HCT116 (cell line): ENCODE measurements around the gene AFF1.

ENCODE experiments used
- CBX3 ChIP-seq: IDR thresholded peaks from 2 replicates; pipeline ENCODE4 v1.6.1; 2012; ENCODE audit warnings: low read depth
- EZH2 ChIP-seq: fragments of 200-600 bp; sonication (generic); IDR thresholded peaks from 2 replicates; pipeline ENCODE4 v1.6.1; 2017; ENCODE audit warnings: antibody characterized with exemption, mixed run types
- POLR2AphosphoS5 ChIP-seq: IDR thresholded peaks from 2 replicates; pipeline ENCODE4 v1.6.1; 2011; ENCODE audit warnings: mild to moderate bottlenecking, low read depth, low read length, moderate library complexity
- YY1 ChIP-seq: IDR thresholded peaks from 2 replicates; pipeline ENCODE4 v1.6.1; 2011; ENCODE audit warnings: low read length, low read depth, moderate library complexity, mild to moderate bottlenecking; ENCODE audit not compliant: insufficient replicate concordance; ENCODE audit errors: extremely low read depth
- TF ChIP-seq, protein P1 (sequence below), 3 experiments: fragments of 200-600 bp in 1 of 3; sonication (generic) in 1 of 3; IDR thresholded peaks in 2 of 3; conservative IDR thresholded peaks in 1 of 3; 2 replicates each; pipeline ENCODE4 v1.5.1; 2012 to 2017; ENCODE audit warnings: low read depth in 2 of 3, low read length in 2 of 3, antibody characterized with exemption in 1 of 3, borderline replicate concordance in 1 of 3, control low read depth in 1 of 3, mild to moderate bottlenecking in 1 of 3, mixed read lengths in 1 of 3, mixed run types in 1 of 3, moderate library complexity in 1 of 3; ENCODE audit not compliant: insufficient read depth in 1 of 3
- TF ChIP-seq, protein P2 (sequence below): IDR thresholded peaks from 2 replicates; pipeline ENCODE4 v1.6.1; 2012; ENCODE audit warnings: low read depth
- TF ChIP-seq, protein P3 (sequence below): IDR thresholded peaks from 2 replicates; pipeline ENCODE4 v1.6.1; 2012
- TF ChIP-seq, protein P4 (sequence below): IDR thresholded peaks from 2 replicates; pipeline ENCODE4 v1.6.1; 2011; ENCODE audit warnings: mild to moderate bottlenecking, low read length, moderate library complexity; ENCODE audit not compliant: insufficient replicate concordance; ENCODE audit errors: extremely low read depth

DNA sequence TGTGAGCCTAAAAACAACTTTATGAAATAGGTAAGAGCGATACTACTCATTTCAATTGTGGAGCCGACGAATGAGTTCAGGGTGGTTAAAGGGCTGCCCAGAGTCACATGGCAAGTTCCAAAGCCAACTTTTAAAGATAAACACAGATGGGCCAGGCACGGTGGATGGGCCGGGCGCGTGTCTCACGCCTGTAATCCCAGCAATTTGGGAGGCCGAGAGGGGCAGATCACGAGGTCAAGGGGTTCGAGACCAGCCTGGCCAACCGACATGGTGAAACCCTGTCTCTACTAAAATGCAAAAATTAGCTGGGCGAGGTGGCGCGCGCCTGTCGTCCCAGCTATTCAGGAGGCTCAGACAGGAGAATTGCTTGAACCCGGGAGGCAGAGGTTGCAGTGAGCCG, 41.7 kb upstream of the AFF1 start:
- TF ChIP-seq, protein P1, sequence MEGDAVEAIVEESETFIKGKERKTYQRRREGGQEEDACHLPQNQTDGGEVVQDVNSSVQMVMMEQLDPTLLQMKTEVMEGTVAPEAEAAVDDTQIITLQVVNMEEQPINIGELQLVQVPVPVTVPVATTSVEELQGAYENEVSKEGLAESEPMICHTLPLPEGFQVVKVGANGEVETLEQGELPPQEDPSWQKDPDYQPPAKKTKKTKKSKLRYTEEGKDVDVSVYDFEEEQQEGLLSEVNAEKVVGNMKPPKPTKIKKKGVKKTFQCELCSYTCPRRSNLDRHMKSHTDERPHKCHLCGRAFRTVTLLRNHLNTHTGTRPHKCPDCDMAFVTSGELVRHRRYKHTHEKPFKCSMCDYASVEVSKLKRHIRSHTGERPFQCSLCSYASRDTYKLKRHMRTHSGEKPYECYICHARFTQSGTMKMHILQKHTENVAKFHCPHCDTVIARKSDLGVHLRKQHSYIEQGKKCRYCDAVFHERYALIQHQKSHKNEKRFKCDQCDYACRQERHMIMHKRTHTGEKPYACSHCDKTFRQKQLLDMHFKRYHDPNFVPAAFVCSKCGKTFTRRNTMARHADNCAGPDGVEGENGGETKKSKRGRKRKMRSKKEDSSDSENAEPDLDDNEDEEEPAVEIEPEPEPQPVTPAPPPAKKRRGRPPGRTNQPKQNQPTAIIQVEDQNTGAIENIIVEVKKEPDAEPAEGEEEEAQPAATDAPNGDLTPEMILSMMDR (IDR thresholded peaks at IDR 0.05 in 2 of 3, conservative IDR thresholded peaks at IDR 0.05 in 1 of 3; ENCODE audit: borderline replicate concordance in 1 of 3, insufficient read depth in 1 of 3, low read depth in 2 of 3, low read length in 2 of 3), result no peak
- TF ChIP-seq YY1 (no peak), POLR2AphosphoS5 (no peak), CBX3 (no peak), EZH2 (no peak)
- TF ChIP-seq, protein P2, sequence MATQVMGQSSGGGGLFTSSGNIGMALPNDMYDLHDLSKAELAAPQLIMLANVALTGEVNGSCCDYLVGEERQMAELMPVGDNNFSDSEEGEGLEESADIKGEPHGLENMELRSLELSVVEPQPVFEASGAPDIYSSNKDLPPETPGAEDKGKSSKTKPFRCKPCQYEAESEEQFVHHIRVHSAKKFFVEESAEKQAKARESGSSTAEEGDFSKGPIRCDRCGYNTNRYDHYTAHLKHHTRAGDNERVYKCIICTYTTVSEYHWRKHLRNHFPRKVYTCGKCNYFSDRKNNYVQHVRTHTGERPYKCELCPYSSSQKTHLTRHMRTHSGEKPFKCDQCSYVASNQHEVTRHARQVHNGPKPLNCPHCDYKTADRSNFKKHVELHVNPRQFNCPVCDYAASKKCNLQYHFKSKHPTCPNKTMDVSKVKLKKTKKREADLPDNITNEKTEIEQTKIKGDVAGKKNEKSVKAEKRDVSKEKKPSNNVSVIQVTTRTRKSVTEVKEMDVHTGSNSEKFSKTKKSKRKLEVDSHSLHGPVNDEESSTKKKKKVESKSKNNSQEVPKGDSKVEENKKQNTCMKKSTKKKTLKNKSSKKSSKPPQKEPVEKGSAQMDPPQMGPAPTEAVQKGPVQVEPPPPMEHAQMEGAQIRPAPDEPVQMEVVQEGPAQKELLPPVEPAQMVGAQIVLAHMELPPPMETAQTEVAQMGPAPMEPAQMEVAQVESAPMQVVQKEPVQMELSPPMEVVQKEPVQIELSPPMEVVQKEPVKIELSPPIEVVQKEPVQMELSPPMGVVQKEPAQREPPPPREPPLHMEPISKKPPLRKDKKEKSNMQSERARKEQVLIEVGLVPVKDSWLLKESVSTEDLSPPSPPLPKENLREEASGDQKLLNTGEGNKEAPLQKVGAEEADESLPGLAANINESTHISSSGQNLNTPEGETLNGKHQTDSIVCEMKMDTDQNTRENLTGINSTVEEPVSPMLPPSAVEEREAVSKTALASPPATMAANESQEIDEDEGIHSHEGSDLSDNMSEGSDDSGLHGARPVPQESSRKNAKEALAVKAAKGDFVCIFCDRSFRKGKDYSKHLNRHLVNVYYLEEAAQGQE, result no peak
- TF ChIP-seq, protein P3, sequence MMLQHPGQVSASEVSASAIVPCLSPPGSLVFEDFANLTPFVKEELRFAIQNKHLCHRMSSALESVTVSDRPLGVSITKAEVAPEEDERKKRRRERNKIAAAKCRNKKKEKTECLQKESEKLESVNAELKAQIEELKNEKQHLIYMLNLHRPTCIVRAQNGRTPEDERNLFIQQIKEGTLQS, result no peak
- TF ChIP-seq, protein P4, sequence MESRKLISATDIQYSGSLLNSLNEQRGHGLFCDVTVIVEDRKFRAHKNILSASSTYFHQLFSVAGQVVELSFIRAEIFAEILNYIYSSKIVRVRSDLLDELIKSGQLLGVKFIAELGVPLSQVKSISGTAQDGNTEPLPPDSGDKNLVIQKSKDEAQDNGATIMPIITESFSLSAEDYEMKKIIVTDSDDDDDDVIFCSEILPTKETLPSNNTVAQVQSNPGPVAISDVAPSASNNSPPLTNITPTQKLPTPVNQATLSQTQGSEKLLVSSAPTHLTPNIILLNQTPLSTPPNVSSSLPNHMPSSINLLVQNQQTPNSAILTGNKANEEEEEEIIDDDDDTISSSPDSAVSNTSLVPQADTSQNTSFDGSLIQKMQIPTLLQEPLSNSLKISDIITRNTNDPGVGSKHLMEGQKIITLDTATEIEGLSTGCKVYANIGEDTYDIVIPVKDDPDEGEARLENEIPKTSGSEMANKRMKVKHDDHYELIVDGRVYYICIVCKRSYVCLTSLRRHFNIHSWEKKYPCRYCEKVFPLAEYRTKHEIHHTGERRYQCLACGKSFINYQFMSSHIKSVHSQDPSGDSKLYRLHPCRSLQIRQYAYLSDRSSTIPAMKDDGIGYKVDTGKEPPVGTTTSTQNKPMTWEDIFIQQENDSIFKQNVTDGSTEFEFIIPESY, result no peak
